Esophagus muscularis mucosa (tissue), 4 donors: ENCODE measurements around the gene TIMM50.

Experiments
- EP300 ChIP-seq: sonication (generic); formaldehyde crosslinking; IDR thresholded peaks from one replicate; pipeline ENCODE4 v1.6.1; 2017; ENCODE audit warnings: antibody characterized with exemption
- POLR2A ChIP-seq: fragments of 450-650 bp; IDR thresholded peaks from one replicate; pipeline ENCODE4 v1.6.1; 2017; ENCODE audit warnings: antibody characterized with exemption, moderate library complexity, mild to moderate bottlenecking, low read depth
- POLR2AphosphoS5 ChIP-seq, 2 donors: sonication (generic); formaldehyde crosslinking; IDR thresholded peaks; one replicate each; pipeline ENCODE4 v1.6.1; 2017; ENCODE audit warnings: antibody characterized with exemption in 2 of 2
- TF ChIP-seq, protein P1 (sequence below), 3 experiments: fragments of 200-600 bp in 2 of 3; fragments of 450-650 bp in 1 of 3; sonication (generic) in 2 of 3; IDR thresholded peaks; one replicate each; pipeline ENCODE4 v1.5.1; 2017 to 2019; ENCODE audit warnings: antibody characterized with exemption in 3 of 3, mild to moderate bottlenecking in 2 of 3, moderate library complexity in 1 of 3

DNA sequence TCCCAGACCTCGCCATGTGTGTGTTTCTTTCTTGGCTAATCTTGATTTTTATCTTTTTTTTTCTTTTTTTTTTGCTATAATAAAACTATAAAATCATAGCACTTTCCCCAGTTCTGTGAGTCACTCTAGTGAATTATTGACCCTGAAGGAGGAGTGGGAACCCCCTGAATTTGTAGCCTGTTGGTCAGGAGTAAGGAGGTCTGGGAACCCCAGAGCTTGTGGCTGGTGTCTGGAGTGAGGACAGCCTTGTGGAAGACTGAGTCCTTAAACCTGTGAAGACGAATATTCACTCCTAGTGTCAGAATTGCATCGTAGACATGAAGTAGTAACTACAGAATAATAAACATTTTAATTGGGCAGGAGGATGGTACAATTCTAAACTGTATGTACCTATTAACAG, 44.6 kb downstream of the TIMM50 start:
- TF ChIP-seq, protein P1, sequence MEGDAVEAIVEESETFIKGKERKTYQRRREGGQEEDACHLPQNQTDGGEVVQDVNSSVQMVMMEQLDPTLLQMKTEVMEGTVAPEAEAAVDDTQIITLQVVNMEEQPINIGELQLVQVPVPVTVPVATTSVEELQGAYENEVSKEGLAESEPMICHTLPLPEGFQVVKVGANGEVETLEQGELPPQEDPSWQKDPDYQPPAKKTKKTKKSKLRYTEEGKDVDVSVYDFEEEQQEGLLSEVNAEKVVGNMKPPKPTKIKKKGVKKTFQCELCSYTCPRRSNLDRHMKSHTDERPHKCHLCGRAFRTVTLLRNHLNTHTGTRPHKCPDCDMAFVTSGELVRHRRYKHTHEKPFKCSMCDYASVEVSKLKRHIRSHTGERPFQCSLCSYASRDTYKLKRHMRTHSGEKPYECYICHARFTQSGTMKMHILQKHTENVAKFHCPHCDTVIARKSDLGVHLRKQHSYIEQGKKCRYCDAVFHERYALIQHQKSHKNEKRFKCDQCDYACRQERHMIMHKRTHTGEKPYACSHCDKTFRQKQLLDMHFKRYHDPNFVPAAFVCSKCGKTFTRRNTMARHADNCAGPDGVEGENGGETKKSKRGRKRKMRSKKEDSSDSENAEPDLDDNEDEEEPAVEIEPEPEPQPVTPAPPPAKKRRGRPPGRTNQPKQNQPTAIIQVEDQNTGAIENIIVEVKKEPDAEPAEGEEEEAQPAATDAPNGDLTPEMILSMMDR (IDR thresholded peaks at IDR 0.05), result no peak
- TF ChIP-seq POLR2A, result no peak
- no peak for TF ChIP-seq POLR2AphosphoS5 (IDR thresholded peaks at IDR 0.05)
- no peak for TF ChIP-seq EP300
